Muscle layer of duodenum (tissue), 2 donors: ENCODE data around the gene UBXN2A.
"Not testable (repeated sequence)": the region's sequence is repeated elsewhere in the genome, so short reads cannot be mapped to it uniquely, and the experiment has no call there.

Experiments
- H3K27ac ChIP-seq: one replicate; pipeline ENCODE4 v1.7.0; 2013; ENCODE audit warnings: mild to moderate bottlenecking, low read length
- H3K27me3 ChIP-seq: one replicate; pipeline ENCODE4 v1.7.0; 2013; ENCODE audit warnings: low read depth, mild to moderate bottlenecking, control low read depth, low read length
- H3K36me3 ChIP-seq, 2 donors: one replicate each; pipeline ENCODE4 v1.7.0; 2013; ENCODE audit warnings: low read length in 2 of 2, control low read depth in 1 of 2, mild to moderate bottlenecking in 1 of 2; ENCODE audit not compliant: insufficient read depth in 2 of 2, control insufficient read depth in 1 of 2
- H3K4me1 ChIP-seq, 2 donors: one replicate each; pipeline ENCODE4 v1.7.0; 2013; ENCODE audit warnings: low read length in 2 of 2, mild to moderate bottlenecking in 2 of 2, control low read depth in 1 of 2, moderate library complexity in 1 of 2; ENCODE audit not compliant: insufficient read depth in 2 of 2, control insufficient read depth in 1 of 2
- H3K4me3 ChIP-seq, 2 donors: one replicate each; pipeline ENCODE4 v1.7.0; 2013; ENCODE audit warnings: low read length in 2 of 2, low read depth in 1 of 2, mild to moderate bottlenecking in 1 of 2
- H3K9me3 ChIP-seq, 2 donors: one replicate each; pipeline ENCODE4 v1.7.0; 2013; ENCODE audit warnings: low read length in 2 of 2, control low read depth in 1 of 2, mild to moderate bottlenecking in 1 of 2; ENCODE audit not compliant: control insufficient read depth in 1 of 2
- donor health status: healthy.

UBXN2A gene

GRCh38 chr2:23944527-23944926 lies 4.3 kb downstream of the UBXN2A start:
- Histone ChIP-seq H3K4me1 (peaks cover 0 to 13% of the 10 kb centered on the region in 2 donors), H3K27me3 (no peaks in the 10 kb centered on the region), H3K4me3 (no peak overlapping the region), H3K9me3 (no peaks in the 10 kb centered on the region), H3K27ac (no peak overlapping the region), H3K36me3 (no peaks in the 10 kb centered on the region)

- H3K4me1 ChIP-seq, result peaks cover 0 to 12% of the 10 kb centered on the region in 2 donors
- no peaks in the 10 kb centered on the region for H3K36me3 ChIP-seq
- H3K27ac ChIP-seq, result no peak overlapping the region
- no peaks in the 10 kb centered on the region for H3K27me3 ChIP-seq
- no peak overlapping the region for H3K4me3 ChIP-seq
- no peaks in the 10 kb centered on the region for H3K9me3 ChIP-seq
Measured at GRCh38 chr2:23944976-23945375, 4.7 kb downstream of the UBXN2A start.

GRCh38 chr2:23947350-23947749 lies 7.1 kb downstream of the UBXN2A start:
- Histone ChIP-seq H3K9me3 (no peaks in the 10 kb centered on the region), H3K4me3 (no peak overlapping the region), H3K36me3 (no peaks in the 10 kb centered on the region), H3K27ac (no peak overlapping the region), H3K4me1 (peaks cover 0 to under 1% of the 10 kb centered on the region in 2 donors), H3K27me3 (no peaks in the 10 kb centered on the region)

- H3K27me3 ChIP-seq, H3K4me3 ChIP-seq, H3K9me3 ChIP-seq, H3K27ac ChIP-seq, H3K4me1 ChIP-seq, H3K36me3 ChIP-seq: not testable (repeated sequence)
Measured at GRCh38 chr2:23952558-23952957, 12.3 kb downstream of the UBXN2A start.

- Histone ChIP-seq H3K36me3 (no peaks in the 10 kb centered on the region), H3K4me1 (no peaks in the 10 kb centered on the region), H3K27ac (no peak overlapping the region), H3K27me3 (no peaks in the 10 kb centered on the region), H3K9me3 (no peaks in the 10 kb centered on the region), H3K4me3 (no peak overlapping the region)
Measured at GRCh38 chr2:23953625-23954024, 13.4 kb downstream of the UBXN2A start.

GRCh38 chr2:23954325-23955014 lies 14.2 kb downstream of the UBXN2A start:
- H3K27ac ChIP-seq, result no peak overlapping the region
- H3K4me3 ChIP-seq, result no peak overlapping the region

GRCh38 chr2:23967846-23968245 lies 27.6 kb downstream of the UBXN2A start:
- Histone ChIP-seq H3K9me3 (no peaks in the 10 kb centered on the region), H3K27me3 (no peaks in the 10 kb centered on the region), H3K4me3 (no peak overlapping the region), H3K36me3 (no peaks in the 10 kb centered on the region), H3K4me1 (no peaks in the 10 kb centered on the region), H3K27ac (no peak overlapping the region)

More at GRCh38 chr2:23954325-23955014, 14.2 kb downstream of the UBXN2A start:
- H3K36me3 ChIP-seq, result no peaks in the 10 kb centered on the region
- H3K4me1 ChIP-seq, result no peaks in the 10 kb centered on the region
- no peaks in the 10 kb centered on the region for H3K27me3 ChIP-seq
- H3K9me3 ChIP-seq, result no peaks in the 10 kb centered on the region

- H3K4me1 ChIP-seq, result no peaks in the 10 kb centered on the region
- H3K9me3 ChIP-seq, result no peaks in the 10 kb centered on the region
- H3K27me3 ChIP-seq, result no peaks in the 10 kb centered on the region
- H3K36me3 ChIP-seq, result peaks cover 0 to 15% of the 10 kb centered on the region in 2 donors
- no peak overlapping the region for H3K4me3 ChIP-seq
- H3K27ac ChIP-seq, result no peak overlapping the region
Measured at GRCh38 chr2:23976883-23977282, 36.6 kb downstream of the UBXN2A start.

- H3K4me3 ChIP-seq, result no peak overlapping the region
- peaks cover 0 to 5% of the 10 kb centered on the region in 2 donors for H3K36me3 ChIP-seq
- H3K4me1 ChIP-seq, result no peaks in the 10 kb centered on the region
- H3K27me3 ChIP-seq, result no peaks in the 10 kb centered on the region
- no peak overlapping the region for H3K27ac ChIP-seq
- H3K9me3 ChIP-seq, result no peaks in the 10 kb centered on the region
Measured at GRCh38 chr2:23988371-23988770, 48.1 kb downstream of the UBXN2A start.

GRCh38 chr2:23992931-23993330 lies 52.7 kb downstream of the UBXN2A start:
- no peaks in the 10 kb centered on the region for H3K4me1 ChIP-seq
- no peaks in the 10 kb centered on the region for H3K9me3 ChIP-seq
- H3K27me3 ChIP-seq, result no peaks in the 10 kb centered on the region
- no peak overlapping the region for H3K4me3 ChIP-seq
- no peaks in the 10 kb centered on the region for H3K36me3 ChIP-seq
- no peak overlapping the region for H3K27ac ChIP-seq

GRCh38 chr2:23993736-23994269 lies 53.5 kb downstream of the UBXN2A start:
- H3K36me3 ChIP-seq, result no peaks in the 10 kb centered on the region
- H3K9me3 ChIP-seq, result no peaks in the 10 kb centered on the region
- H3K27ac ChIP-seq, result no peak overlapping the region
- H3K4me3 ChIP-seq, result no peak overlapping the region
- no peaks in the 10 kb centered on the region for H3K27me3 ChIP-seq
- H3K4me1 ChIP-seq, result no peaks in the 10 kb centered on the region

- no peak overlapping the region for H3K4me3 ChIP-seq
- no peaks in the 10 kb centered on the region for H3K9me3 ChIP-seq
- peaks cover 0 to 1% of the 10 kb centered on the region in 2 donors for H3K36me3 ChIP-seq
- no peak overlapping the region for H3K27ac ChIP-seq
- H3K27me3 ChIP-seq, result no peaks in the 10 kb centered on the region
- no peaks in the 10 kb centered on the region for H3K4me1 ChIP-seq
Measured at GRCh38 chr2:23994567-23994966, 54.3 kb downstream of the UBXN2A start.
